HepG2 (cell line): ENCODE measurements around the gene TMEM107. TPM values are rescaled to one million over a fixed set of nuclear protein-coding genes. Genes with fewer than 3 reads are reported as not detected.

Experiments
- CEBPZ ChIP-seq: IDR thresholded peaks from 2 replicates; pipeline ENCODE4 v1.6.1; 2012; ENCODE audit warnings: low read length, improper control_type of control experiment
- PRMT3 ChIP-seq: sonication (generic); formaldehyde crosslinking; IDR thresholded peaks from 2 replicates; pipeline ENCODE4 v1.8.1; 2022; ENCODE audit warnings: low read depth, mild to moderate bottlenecking, moderate library complexity, missing genetic modification reagents, borderline replicate concordance
- RELA ChIP-seq: sonication (generic); formaldehyde crosslinking; IDR thresholded peaks from 2 replicates; pipeline ENCODE4 v1.4.0; 2020; ENCODE audit warnings: missing genetic modification reagents
- ZBTB8A ChIP-seq: sonication (generic); formaldehyde crosslinking; IDR thresholded peaks from 2 replicates; pipeline ENCODE4 v1.4.0; 2020; ENCODE audit warnings: mild to moderate bottlenecking, low read depth, missing genetic modification reagents, borderline replicate concordance
- ZNF672 ChIP-seq: sonication (generic); formaldehyde crosslinking; IDR thresholded peaks from 2 replicates; pipeline ENCODE4 v1.8.1; 2022; ENCODE audit warnings: missing genetic modification reagents
- ZNF768 ChIP-seq: sonication (generic); formaldehyde crosslinking; IDR thresholded peaks from 2 replicates; pipeline ENCODE4 v1.4.0; 2020; ENCODE audit warnings: missing genetic modification reagents
- ZNF781 ChIP-seq: sonication (generic); formaldehyde crosslinking; IDR thresholded peaks from 2 replicates; pipeline ENCODE4 v1.5.1; 2020; ENCODE audit warnings: borderline replicate concordance, mild to moderate bottlenecking, missing genetic modification reagents; ENCODE audit errors: not compliant biosample characterization
- polyA plus RNA-seq, 8 experiments: library from polyadenylated mRNA; depleted of rRNA in 3 of 8; stranded (reverse) in 7 of 8; unstranded in 1 of 8; fragments of >200 nt; fragmentation: Illumina TruSeq in 4 of 8; extraction: Trizol in 4 of 8; gene quantifications; 2 replicates each; pipeline versions ENCODE4 v1.2.1 to v1.2.3, GENCODE V29; 2011 to 2016; ENCODE audit warnings: low read depth in 4 of 8, missing spikeins in 1 of 8, mixed read lengths in 1 of 8; ENCODE audit not compliant: insufficient read depth in 1 of 8
- total RNA-seq, 5 experiments: library from RNA; depleted of rRNA; stranded (reverse); fragments of >200 nt; fragmentation: Illumina TruSeq; extraction: Trizol; gene quantifications; 2 replicates each; pipeline ENCODE4 v1.2.3, GENCODE V29; 2016; ENCODE audit warnings: low read depth in 1 of 5
- TF ChIP-seq, protein P1 (sequence below): sonication (generic); formaldehyde crosslinking; IDR thresholded peaks from 2 replicates; pipeline ENCODE4 v1.5.0; 2020; ENCODE audit warnings: mild to moderate bottlenecking, missing genetic modification reagents, borderline replicate concordance
- TF ChIP-seq, protein P2 (sequence below): sonication (generic); formaldehyde crosslinking; IDR thresholded peaks from 2 replicates; pipeline ENCODE4 v1.9.0; 2021; ENCODE audit warnings: missing genetic modification reagents, borderline replicate concordance
- TF ChIP-seq, protein P3 (sequence below): sonication (generic); formaldehyde crosslinking; IDR thresholded peaks from 2 replicates; pipeline ENCODE4 v1.4.0; 2020; ENCODE audit warnings: mild to moderate bottlenecking, missing genetic modification reagents

The TMEM107 gene
- total and polyA plus RNA-seq, 2 of the 13 experiments (the other 11 are each of a cell fraction or from before 2014, with no cell fraction given), result 7.2 to 15.3 TPM

DNA sequence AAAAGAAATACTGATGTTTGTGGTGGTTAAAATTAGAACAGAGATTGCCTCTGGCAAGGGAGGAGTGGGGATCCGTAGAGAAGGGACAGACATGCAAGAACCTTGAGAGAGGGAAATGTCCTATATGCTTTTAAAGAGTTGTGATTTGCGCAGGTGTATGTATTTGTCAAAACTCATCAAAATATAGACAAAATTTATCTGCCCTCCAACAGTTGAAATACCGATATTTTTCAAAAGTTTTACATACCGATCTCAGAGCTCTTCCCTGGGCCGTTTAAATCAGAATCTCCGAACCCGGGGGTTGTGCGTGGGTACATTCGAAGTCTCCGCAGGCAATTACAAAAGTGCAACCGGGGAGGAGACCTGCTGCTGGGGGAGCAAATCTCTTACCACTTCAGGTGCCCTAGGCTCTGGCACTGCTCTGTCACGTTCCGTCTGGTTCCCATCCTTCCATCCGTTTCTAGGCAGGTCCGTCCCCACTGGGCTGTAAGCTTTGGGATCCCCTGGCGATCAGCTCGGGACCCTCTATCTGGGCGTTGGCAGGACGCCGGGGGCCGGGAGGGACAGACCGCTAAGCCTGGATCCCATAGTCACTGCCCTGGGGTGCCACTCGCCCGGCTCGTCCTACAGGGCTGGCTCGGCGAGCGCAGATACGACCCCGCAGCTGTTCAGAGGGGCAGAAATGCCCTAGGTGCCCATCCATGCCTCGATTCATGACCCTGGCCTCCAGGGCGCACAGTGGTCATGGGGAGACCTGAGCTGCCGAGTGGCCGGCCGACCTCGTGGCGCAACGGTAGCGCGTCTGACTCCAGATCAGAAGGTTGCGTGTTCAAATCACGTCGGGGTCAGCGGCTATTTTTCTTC lies 9.6 kb upstream of the TMEM107 start (continued):
- TF ChIP-seq, protein P1, sequence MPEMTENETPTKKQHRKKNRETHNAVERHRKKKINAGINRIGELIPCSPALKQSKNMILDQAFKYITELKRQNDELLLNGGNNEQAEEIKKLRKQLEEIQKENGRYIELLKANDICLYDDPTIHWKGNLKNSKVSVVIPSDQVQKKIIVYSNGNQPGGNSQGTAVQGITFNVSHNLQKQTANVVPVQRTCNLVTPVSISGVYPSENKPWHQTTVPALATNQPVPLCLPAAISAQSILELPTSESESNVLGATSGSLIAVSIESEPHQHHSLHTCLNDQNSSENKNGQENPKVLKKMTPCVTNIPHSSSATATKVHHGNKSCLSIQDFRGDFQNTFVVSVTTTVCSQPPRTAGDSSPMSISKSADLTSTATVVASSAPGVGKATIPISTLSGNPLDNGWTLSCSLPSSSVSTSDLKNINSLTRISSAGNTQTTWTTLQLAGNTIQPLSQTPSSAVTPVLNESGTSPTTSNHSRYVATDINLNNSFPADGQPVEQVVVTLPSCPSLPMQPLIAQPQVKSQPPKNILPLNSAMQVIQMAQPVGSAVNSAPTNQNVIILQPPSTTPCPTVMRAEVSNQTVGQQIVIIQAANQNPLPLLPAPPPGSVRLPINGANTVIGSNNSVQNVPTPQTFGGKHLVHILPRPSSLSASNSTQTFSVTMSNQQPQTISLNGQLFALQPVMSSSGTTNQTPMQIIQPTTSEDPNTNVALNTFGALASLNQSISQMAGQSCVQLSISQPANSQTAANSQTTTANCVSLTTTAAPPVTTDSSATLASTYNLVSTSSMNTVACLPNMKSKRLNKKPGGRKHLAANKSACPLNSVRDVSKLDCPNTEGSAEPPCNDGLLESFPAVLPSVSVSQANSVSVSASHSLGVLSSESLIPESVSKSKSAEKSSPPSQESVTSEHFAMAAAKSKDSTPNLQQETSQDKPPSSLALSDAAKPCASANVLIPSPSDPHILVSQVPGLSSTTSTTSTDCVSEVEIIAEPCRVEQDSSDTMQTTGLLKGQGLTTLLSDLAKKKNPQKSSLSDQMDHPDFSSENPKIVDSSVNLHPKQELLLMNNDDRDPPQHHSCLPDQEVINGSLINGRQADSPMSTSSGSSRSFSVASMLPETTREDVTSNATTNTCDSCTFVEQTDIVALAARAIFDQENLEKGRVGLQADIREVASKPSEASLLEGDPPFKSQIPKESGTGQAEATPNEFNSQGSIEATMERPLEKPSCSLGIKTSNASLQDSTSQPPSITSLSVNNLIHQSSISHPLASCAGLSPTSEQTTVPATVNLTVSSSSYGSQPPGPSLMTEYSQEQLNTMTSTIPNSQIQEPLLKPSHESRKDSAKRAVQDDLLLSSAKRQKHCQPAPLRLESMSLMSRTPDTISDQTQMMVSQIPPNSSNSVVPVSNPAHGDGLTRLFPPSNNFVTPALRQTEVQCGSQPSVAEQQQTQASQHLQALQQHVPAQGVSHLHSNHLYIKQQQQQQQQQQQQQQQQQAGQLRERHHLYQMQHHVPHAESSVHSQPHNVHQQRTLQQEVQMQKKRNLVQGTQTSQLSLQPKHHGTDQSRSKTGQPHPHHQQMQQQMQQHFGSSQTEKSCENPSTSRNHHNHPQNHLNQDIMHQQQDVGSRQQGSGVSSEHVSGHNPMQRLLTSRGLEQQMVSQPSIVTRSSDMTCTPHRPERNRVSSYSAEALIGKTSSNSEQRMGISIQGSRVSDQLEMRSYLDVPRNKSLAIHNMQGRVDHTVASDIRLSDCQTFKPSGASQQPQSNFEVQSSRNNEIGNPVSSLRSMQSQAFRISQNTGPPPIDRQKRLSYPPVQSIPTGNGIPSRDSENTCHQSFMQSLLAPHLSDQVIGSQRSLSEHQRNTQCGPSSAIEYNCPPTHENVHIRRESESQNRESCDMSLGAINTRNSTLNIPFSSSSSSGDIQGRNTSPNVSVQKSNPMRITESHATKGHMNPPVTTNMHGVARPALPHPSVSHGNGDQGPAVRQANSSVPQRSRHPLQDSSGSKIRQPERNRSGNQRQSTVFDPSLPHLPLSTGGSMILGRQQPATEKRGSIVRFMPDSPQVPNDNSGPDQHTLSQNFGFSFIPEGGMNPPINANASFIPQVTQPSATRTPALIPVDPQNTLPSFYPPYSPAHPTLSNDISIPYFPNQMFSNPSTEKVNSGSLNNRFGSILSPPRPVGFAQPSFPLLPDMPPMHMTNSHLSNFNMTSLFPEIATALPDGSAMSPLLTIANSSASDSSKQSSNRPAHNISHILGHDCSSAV (CRISPR knock-in tag), result no peak; the same call in 1 of the 2 replicates
- TF ChIP-seq ZNF781 (peak; percentile 28), RELA (CRISPR knock-in tag) (no peak; the same call in 1 of the 2 replicates), CEBPZ (no peak), PRMT3 (CRISPR knock-in tag) (no peak), ZNF768 (CRISPR knock-in tag) (peak; percentile 34; the same call in 1 of the 2 replicates), ZBTB8A (CRISPR knock-in tag) (no peak), ZNF672 (CRISPR knock-in tag) (no peak)
- TF ChIP-seq, protein P2, sequence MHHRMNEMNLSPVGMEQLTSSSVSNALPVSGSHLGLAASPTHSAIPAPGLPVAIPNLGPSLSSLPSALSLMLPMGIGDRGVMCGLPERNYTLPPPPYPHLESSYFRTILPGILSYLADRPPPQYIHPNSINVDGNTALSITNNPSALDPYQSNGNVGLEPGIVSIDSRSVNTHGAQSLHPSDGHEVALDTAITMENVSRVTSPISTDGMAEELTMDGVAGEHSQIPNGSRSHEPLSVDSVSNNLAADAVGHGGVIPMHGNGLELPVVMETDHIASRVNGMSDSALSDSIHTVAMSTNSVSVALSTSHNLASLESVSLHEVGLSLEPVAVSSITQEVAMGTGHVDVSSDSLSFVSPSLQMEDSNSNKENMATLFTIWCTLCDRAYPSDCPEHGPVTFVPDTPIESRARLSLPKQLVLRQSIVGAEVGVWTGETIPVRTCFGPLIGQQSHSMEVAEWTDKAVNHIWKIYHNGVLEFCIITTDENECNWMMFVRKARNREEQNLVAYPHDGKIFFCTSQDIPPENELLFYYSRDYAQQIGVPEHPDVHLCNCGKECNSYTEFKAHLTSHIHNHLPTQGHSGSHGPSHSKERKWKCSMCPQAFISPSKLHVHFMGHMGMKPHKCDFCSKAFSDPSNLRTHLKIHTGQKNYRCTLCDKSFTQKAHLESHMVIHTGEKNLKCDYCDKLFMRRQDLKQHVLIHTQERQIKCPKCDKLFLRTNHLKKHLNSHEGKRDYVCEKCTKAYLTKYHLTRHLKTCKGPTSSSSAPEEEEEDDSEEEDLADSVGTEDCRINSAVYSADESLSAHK (CRISPR knock-in tag), result no peak
- TF ChIP-seq, protein P3, sequence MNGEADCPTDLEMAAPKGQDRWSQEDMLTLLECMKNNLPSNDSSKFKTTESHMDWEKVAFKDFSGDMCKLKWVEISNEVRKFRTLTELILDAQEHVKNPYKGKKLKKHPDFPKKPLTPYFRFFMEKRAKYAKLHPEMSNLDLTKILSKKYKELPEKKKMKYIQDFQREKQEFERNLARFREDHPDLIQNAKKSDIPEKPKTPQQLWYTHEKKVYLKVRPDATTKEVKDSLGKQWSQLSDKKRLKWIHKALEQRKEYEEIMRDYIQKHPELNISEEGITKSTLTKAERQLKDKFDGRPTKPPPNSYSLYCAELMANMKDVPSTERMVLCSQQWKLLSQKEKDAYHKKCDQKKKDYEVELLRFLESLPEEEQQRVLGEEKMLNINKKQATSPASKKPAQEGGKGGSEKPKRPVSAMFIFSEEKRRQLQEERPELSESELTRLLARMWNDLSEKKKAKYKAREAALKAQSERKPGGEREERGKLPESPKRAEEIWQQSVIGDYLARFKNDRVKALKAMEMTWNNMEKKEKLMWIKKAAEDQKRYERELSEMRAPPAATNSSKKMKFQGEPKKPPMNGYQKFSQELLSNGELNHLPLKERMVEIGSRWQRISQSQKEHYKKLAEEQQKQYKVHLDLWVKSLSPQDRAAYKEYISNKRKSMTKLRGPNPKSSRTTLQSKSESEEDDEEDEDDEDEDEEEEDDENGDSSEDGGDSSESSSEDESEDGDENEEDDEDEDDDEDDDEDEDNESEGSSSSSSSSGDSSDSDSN (CRISPR knock-in tag), result peak; percentile 49; the same call in 1 of the 2 replicates
